GM21619 (cell line): ENCODE results near the gene NUFIP1.
A peak's percentile ranks its signal among the peaks of the same experiment; 100 is the strongest.
"Not testable (repeated sequence)": the region's sequence is repeated elsewhere in the genome, so short reads cannot be mapped to it uniquely, and the experiment has no call there.

Experiments
- ATAC-seq: cut with Tn5 transposase; IDR thresholded peaks from one replicate; pipeline ENCODE4 v1.9.1; 2021; ENCODE audit not compliant: unreplicated experiment

The NUFIP1 gene

GRCh38 chr13:44921931-44922758 is 67.1 kb downstream of the NUFIP1 start:
- ATAC-seq: no peak

GRCh38 chr13:44921246-44921877 is 67.9 kb downstream of the NUFIP1 start:
- ATAC-seq: no peak

GRCh38 chr13:44920013-44920412 is 69.3 kb downstream of the NUFIP1 start:
- no peak for ATAC-seq

- ATAC-seq: no peak
These were observed 70.0 kb downstream of the NUFIP1 start for GRCh38 chr13:44919104-44919804.

- peak; percentile 83 for ATAC-seq
These were observed 70.8 kb downstream of the NUFIP1 start for GRCh38 chr13:44918326-44919103.

GRCh38 chr13:44917589-44918325 is 71.5 kb downstream of the NUFIP1 start:
- ATAC-seq: peak; percentile 78

- no peak for ATAC-seq
These were observed 76.8 kb downstream of the NUFIP1 start for GRCh38 chr13:44912278-44913016.

GRCh38 chr13:44908712-44909111 is 80.6 kb downstream of the NUFIP1 start:
- ATAC-seq: no peak

- ATAC-seq: no peak
These were observed 81.0 kb downstream of the NUFIP1 start for GRCh38 chr13:44908266-44908665.

- no peak for ATAC-seq
These were observed 82.6 kb downstream of the NUFIP1 start for GRCh38 chr13:44906713-44907112.

- ATAC-seq: no peak
These were observed 83.0 kb downstream of the NUFIP1 start for GRCh38 chr13:44906230-44906629.

- no peak for ATAC-seq
These were observed 83.7 kb downstream of the NUFIP1 start for GRCh38 chr13:44905556-44905955.

- ATAC-seq: no peak
These were observed 84.3 kb downstream of the NUFIP1 start for GRCh38 chr13:44904967-44905366.

GRCh38 chr13:44903574-44903985 is 85.7 kb downstream of the NUFIP1 start:
- no peak for ATAC-seq

GRCh38 chr13:44902738-44903137 is 86.5 kb downstream of the NUFIP1 start:
- no peak for ATAC-seq

GRCh38 chr13:44899967-44900366 is 89.3 kb downstream of the NUFIP1 start:
- no peak for ATAC-seq

GRCh38 chr13:44898308-44898707 is 91.0 kb downstream of the NUFIP1 start:
- ATAC-seq: not testable (repeated sequence)

GRCh38 chr13:44895953-44896335 is 93.3 kb downstream of the NUFIP1 start:
- ATAC-seq: no peak

- no peak for ATAC-seq
These were observed 93.9 kb downstream of the NUFIP1 start for GRCh38 chr13:44895264-44895952.
